HCT116 (cell line): ENCODE measurements around the gene FAM168B.

Experiments
- CEBPB ChIP-seq: IDR thresholded peaks from 2 replicates; pipeline ENCODE4 v1.6.1; 2012; ENCODE audit warnings: low read depth
- EZH2 ChIP-seq: fragments of 200-600 bp; sonication (generic); IDR thresholded peaks from 2 replicates; pipeline ENCODE4 v1.6.1; 2017; ENCODE audit warnings: antibody characterized with exemption, mixed run types
- POLR2A ChIP-seq: IDR thresholded peaks from 2 replicates; pipeline ENCODE4 v1.7.0; 2011; ENCODE audit warnings: borderline replicate concordance; ENCODE audit not compliant: insufficient read depth, insufficient read length; ENCODE audit errors: extremely low read depth
- TCF7L2 ChIP-seq: IDR thresholded peaks from 2 replicates; pipeline ENCODE4 v1.7.0; 2011; ENCODE audit warnings: borderline replicate concordance, inconsistent platforms; ENCODE audit not compliant: insufficient read depth, insufficient read length; ENCODE audit errors: extremely low read depth
- ZFX ChIP-seq: fragments of 450-650 bp; IDR thresholded peaks from 2 replicates; pipeline ENCODE4 v1.6.1; 2017
- TF ChIP-seq, protein P1 (sequence below): IDR thresholded peaks from 2 replicates; pipeline ENCODE4 v1.6.1; 2012
- TF ChIP-seq, protein P2 (sequence below), 3 experiments: fragments of 200-600 bp in 1 of 3; sonication (generic) in 1 of 3; IDR thresholded peaks in 2 of 3; conservative IDR thresholded peaks in 1 of 3; 2 replicates each; pipeline ENCODE4 v1.5.1; 2012 to 2017; ENCODE audit warnings: low read depth in 2 of 3, low read length in 2 of 3, antibody characterized with exemption in 1 of 3, borderline replicate concordance in 1 of 3, control low read depth in 1 of 3, mild to moderate bottlenecking in 1 of 3, mixed read lengths in 1 of 3, mixed run types in 1 of 3, moderate library complexity in 1 of 3; ENCODE audit not compliant: insufficient read depth in 1 of 3
- TF ChIP-seq, protein P3 (sequence below): IDR thresholded peaks from 2 replicates; pipeline ENCODE4 v1.6.1; 2011; ENCODE audit warnings: mild to moderate bottlenecking, low read length, moderate library complexity; ENCODE audit not compliant: insufficient replicate concordance; ENCODE audit errors: extremely low read depth
- TF ChIP-seq, protein P4 (sequence below): IDR thresholded peaks from 2 replicates; pipeline ENCODE4 v1.6.1; 2012

DNA sequence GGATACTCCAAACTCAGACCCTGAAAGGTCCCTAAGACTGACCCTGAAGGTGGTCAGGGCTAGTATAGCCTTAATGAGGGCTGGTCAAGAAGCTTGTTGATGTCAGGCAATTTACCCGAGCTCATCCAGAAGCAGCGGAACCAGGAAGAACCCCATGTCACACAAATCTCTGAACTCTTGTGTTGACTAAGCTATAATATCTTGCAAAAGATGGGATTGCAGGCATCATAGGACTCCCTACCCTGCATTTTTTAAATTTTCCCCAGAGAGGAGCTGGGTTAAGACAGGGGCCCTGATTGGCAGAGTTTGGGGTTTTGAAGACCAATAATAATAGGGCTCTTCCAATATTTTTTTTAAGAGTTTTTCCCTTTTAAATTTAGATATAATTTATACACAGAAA is 9.9 kb upstream of the FAM168B start:
- no peak for TF ChIP-seq POLR2A
- TF ChIP-seq, protein P1, sequence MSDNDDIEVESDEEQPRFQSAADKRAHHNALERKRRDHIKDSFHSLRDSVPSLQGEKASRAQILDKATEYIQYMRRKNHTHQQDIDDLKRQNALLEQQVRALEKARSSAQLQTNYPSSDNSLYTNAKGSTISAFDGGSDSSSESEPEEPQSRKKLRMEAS: no peak
- TF ChIP-seq, protein P2, sequence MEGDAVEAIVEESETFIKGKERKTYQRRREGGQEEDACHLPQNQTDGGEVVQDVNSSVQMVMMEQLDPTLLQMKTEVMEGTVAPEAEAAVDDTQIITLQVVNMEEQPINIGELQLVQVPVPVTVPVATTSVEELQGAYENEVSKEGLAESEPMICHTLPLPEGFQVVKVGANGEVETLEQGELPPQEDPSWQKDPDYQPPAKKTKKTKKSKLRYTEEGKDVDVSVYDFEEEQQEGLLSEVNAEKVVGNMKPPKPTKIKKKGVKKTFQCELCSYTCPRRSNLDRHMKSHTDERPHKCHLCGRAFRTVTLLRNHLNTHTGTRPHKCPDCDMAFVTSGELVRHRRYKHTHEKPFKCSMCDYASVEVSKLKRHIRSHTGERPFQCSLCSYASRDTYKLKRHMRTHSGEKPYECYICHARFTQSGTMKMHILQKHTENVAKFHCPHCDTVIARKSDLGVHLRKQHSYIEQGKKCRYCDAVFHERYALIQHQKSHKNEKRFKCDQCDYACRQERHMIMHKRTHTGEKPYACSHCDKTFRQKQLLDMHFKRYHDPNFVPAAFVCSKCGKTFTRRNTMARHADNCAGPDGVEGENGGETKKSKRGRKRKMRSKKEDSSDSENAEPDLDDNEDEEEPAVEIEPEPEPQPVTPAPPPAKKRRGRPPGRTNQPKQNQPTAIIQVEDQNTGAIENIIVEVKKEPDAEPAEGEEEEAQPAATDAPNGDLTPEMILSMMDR (IDR thresholded peaks at IDR 0.05 in 2 of 3, conservative IDR thresholded peaks at IDR 0.05 in 1 of 3; ENCODE audit: borderline replicate concordance in 1 of 3, insufficient read depth in 1 of 3, low read depth in 2 of 3, low read length in 2 of 3): no peak
- TF ChIP-seq, protein P3, sequence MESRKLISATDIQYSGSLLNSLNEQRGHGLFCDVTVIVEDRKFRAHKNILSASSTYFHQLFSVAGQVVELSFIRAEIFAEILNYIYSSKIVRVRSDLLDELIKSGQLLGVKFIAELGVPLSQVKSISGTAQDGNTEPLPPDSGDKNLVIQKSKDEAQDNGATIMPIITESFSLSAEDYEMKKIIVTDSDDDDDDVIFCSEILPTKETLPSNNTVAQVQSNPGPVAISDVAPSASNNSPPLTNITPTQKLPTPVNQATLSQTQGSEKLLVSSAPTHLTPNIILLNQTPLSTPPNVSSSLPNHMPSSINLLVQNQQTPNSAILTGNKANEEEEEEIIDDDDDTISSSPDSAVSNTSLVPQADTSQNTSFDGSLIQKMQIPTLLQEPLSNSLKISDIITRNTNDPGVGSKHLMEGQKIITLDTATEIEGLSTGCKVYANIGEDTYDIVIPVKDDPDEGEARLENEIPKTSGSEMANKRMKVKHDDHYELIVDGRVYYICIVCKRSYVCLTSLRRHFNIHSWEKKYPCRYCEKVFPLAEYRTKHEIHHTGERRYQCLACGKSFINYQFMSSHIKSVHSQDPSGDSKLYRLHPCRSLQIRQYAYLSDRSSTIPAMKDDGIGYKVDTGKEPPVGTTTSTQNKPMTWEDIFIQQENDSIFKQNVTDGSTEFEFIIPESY: no peak
- TF ChIP-seq TCF7L2: no peak
- no peak for TF ChIP-seq CEBPB
- TF ChIP-seq, protein P4, sequence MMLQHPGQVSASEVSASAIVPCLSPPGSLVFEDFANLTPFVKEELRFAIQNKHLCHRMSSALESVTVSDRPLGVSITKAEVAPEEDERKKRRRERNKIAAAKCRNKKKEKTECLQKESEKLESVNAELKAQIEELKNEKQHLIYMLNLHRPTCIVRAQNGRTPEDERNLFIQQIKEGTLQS: no peak
- TF ChIP-seq ZFX: no peak
- TF ChIP-seq EZH2: no peak
